K562 (cell line): ENCODE measurements around the gene PRCP. TPM values are rescaled to one million over a fixed set of nuclear protein-coding genes. Genes with fewer than 3 reads are reported as not detected.

Source experiments
- CCNT2 ChIP-seq: IDR thresholded peaks from 2 replicates; pipeline ENCODE4 v1.6.1; 2011; ENCODE audit warnings: borderline replicate concordance, low read depth, mild to moderate bottlenecking, moderate library complexity, mixed read lengths, low read length; ENCODE audit not compliant: insufficient read length; ENCODE audit errors: extremely low read depth
- FOXA1 ChIP-seq: fragments of 450-650 bp; IDR thresholded peaks from 2 replicates; pipeline ENCODE4 v1.6.1; 2016; ENCODE audit warnings: mild to moderate bottlenecking, borderline replicate concordance
- GTF2E2 ChIP-seq: fragments of 200-800 bp; sonication (Bioruptor generic); IDR thresholded peaks from 2 replicates; pipeline ENCODE4 v1.6.1; 2016; ENCODE audit warnings: missing genetic modification characterization, missing compliant biosample characterization
- HLTF ChIP-seq: fragments of 450-650 bp; IDR thresholded peaks from 2 replicates; pipeline ENCODE4 v1.6.1; 2016
- L3MBTL2 ChIP-seq: fragments of 450-650 bp; IDR thresholded peaks from 2 replicates; pipeline ENCODE4 v1.6.1; 2016; ENCODE audit warnings: mild to moderate bottlenecking, moderate library complexity
- NUFIP1 ChIP-seq: fragments of 450-650 bp; IDR thresholded peaks from 2 replicates; pipeline ENCODE4 v1.6.1; 2018; ENCODE audit not compliant: partially characterized antibody
- SMARCC2 ChIP-seq: fragments of 450-650 bp; IDR thresholded peaks from 2 replicates; pipeline ENCODE4 v1.6.1; 2017; ENCODE audit warnings: antibody characterized with exemption, moderate library complexity, mild to moderate bottlenecking, low read depth
- SMC3 ChIP-seq: conservative IDR thresholded peaks from 2 replicates; pipeline ENCODE4 v1.6.1; 2011; ENCODE audit warnings: low read depth, low read length, improper control_type of control experiment; ENCODE audit not compliant: insufficient read depth
- ZC3H11A ChIP-seq: IDR thresholded peaks from 2 replicates; pipeline ENCODE4 v1.6.1; 2012; ENCODE audit warnings: low read depth, low read length, improper control_type of control experiment
- ZC3H8 ChIP-seq: fragments of 450-650 bp; IDR thresholded peaks from 2 replicates; pipeline ENCODE4 v1.6.1; 2017
- ZNF212 ChIP-seq: fragments of 450-650 bp; formaldehyde crosslinking; IDR thresholded peaks from 2 replicates; pipeline ENCODE4 v1.4.0; 2020; ENCODE audit warnings: mild to moderate bottlenecking
- ZNF717 ChIP-seq: fragments of 250-450 bp; sonication (Bioruptor Pico); IDR thresholded peaks from 2 replicates; pipeline ENCODE4 v1.5.0; 2021
- ZNF77 ChIP-seq: fragments of 250-450 bp; sonication (Bioruptor Pico); IDR thresholded peaks from 2 replicates; pipeline ENCODE4 v1.5.0; 2020
- polyA plus RNA-seq, 8 experiments: library from polyadenylated mRNA; depleted of rRNA in 4 of 8; stranded (reverse) in 5 of 8; unstranded in 3 of 8; fragments of >200 nt; fragmentation: Nextera tagmentation in 2 of 8; fragmentation: Illumina TruSeq in 1 of 8; extraction: Ambion mirVana in 2 of 8; extraction: Trizol in 1 of 8; gene quantifications; 2 replicates each; pipeline versions ENCODE4 v1.2.1 to v1.2.3, GENCODE V29; 2011 to 2014; ENCODE audit warnings: inconsistent platforms in 1 of 8, missing spikeins in 1 of 8
- total RNA-seq, 7 experiments: library from RNA; depleted of rRNA in 6 of 7; stranded (reverse); fragments of >200 nt in 6 of 7; fragmentation: Illumina TruSeq in 2 of 7; extraction: Trizol in 2 of 7; gene quantifications; 2 replicates each; pipeline versions ENCODE4 v1.2.1 to v1.2.3, GENCODE V29; 2011 to 2021; ENCODE audit warnings: low replicate concordance in 1 of 7
- TF ChIP-seq, protein P1 (sequence below): sonication (generic); formaldehyde crosslinking; IDR thresholded peaks from 2 replicates; pipeline ENCODE4 v1.8.0; 2023; ENCODE audit warnings: missing genetic modification reagents, mild to moderate bottlenecking, borderline replicate concordance
- TF ChIP-seq, protein P2 (sequence below): fragments of 450-650 bp; formaldehyde crosslinking; IDR thresholded peaks from 2 replicates; pipeline ENCODE4 v1.4.0; 2020; ENCODE audit warnings: mild to moderate bottlenecking, moderate library complexity
- TF ChIP-seq, protein P3 (sequence below): fragments of 450-650 bp; IDR thresholded peaks from 2 replicates; pipeline ENCODE4 v1.6.1; 2018; ENCODE audit not compliant: partially characterized antibody

The PRCP gene
- total and polyA plus RNA-seq, 9 of the 15 experiments (the other 6 are each of a cell fraction or from before 2014, with no cell fraction given), result 9.5 to 43.1 (median 23.2) TPM

DNA sequence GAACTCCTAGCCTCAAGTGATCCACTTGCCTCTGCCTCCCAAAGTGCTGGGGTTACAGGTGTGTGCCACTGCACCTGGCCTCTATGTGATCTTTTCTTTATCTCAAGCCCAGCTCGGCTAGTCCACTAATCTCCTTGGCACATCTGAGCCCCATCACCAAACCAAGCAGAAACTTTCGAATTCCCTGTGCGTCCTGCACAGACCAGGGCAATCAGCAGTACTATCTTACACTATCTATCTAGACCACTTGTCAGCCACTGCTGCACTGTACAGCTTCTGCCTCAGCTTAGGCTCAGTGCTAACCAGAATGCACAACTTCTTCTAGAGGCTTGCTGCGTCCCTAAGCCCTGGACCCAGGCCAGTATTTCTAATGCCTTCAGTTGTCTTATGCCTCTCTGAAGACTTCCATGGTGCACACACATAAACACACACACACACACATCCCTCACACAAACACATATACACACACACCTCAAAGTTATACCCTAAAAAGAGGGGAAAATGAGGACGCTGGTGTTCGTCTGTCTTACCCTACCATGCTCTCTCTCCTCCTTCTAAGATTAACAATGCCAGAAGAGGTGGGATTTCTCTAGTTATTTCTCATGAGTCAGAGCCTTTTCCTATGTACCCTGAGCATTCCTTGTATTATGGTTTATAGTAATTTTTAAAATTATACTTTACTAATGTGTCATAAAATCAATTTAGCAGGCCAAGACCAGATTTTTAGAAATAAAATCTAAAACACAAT is 107.2 kb downstream of the PRCP start (continued):
- TF ChIP-seq ZNF717 (CRISPR knock-in tag) (no peak), L3MBTL2 (no peak), GTF2E2 (tag) (no peak), SMC3 (no peak), ZNF77 (CRISPR knock-in tag) (no peak), FOXA1 (no peak), SMARCC2 (0 out of 2 replicates have a peak, but pooled peaks have one; percentile 58), HLTF (no peak), ZC3H11A (no peak), ZNF212 (CRISPR knock-in tag) (no peak), NUFIP1 (no peak), ZC3H8 (no peak), CCNT2 (peak; percentile 29)
- TF ChIP-seq, protein P1, sequence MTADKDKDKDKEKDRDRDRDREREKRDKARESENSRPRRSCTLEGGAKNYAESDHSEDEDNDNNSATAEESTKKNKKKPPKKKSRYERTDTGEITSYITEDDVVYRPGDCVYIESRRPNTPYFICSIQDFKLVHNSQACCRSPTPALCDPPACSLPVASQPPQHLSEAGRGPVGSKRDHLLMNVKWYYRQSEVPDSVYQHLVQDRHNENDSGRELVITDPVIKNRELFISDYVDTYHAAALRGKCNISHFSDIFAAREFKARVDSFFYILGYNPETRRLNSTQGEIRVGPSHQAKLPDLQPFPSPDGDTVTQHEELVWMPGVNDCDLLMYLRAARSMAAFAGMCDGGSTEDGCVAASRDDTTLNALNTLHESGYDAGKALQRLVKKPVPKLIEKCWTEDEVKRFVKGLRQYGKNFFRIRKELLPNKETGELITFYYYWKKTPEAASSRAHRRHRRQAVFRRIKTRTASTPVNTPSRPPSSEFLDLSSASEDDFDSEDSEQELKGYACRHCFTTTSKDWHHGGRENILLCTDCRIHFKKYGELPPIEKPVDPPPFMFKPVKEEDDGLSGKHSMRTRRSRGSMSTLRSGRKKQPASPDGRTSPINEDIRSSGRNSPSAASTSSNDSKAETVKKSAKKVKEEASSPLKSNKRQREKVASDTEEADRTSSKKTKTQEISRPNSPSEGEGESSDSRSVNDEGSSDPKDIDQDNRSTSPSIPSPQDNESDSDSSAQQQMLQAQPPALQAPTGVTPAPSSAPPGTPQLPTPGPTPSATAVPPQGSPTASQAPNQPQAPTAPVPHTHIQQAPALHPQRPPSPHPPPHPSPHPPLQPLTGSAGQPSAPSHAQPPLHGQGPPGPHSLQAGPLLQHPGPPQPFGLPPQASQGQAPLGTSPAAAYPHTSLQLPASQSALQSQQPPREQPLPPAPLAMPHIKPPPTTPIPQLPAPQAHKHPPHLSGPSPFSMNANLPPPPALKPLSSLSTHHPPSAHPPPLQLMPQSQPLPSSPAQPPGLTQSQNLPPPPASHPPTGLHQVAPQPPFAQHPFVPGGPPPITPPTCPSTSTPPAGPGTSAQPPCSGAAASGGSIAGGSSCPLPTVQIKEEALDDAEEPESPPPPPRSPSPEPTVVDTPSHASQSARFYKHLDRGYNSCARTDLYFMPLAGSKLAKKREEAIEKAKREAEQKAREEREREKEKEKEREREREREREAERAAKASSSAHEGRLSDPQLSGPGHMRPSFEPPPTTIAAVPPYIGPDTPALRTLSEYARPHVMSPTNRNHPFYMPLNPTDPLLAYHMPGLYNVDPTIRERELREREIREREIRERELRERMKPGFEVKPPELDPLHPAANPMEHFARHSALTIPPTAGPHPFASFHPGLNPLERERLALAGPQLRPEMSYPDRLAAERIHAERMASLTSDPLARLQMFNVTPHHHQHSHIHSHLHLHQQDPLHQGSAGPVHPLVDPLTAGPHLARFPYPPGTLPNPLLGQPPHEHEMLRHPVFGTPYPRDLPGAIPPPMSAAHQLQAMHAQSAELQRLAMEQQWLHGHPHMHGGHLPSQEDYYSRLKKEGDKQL, result no peak
- TF ChIP-seq, protein P2, sequence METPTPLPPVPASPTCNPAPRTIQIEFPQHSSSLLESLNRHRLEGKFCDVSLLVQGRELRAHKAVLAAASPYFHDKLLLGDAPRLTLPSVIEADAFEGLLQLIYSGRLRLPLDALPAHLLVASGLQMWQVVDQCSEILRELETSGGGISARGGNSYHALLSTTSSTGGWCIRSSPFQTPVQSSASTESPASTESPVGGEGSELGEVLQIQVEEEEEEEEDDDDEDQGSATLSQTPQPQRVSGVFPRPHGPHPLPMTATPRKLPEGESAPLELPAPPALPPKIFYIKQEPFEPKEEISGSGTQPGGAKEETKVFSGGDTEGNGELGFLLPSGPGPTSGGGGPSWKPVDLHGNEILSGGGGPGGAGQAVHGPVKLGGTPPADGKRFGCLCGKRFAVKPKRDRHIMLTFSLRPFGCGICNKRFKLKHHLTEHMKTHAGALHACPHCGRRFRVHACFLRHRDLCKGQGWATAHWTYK, result 0 out of 2 replicates have a peak, but pooled peaks have one; percentile 38
- TF ChIP-seq, protein P3, sequence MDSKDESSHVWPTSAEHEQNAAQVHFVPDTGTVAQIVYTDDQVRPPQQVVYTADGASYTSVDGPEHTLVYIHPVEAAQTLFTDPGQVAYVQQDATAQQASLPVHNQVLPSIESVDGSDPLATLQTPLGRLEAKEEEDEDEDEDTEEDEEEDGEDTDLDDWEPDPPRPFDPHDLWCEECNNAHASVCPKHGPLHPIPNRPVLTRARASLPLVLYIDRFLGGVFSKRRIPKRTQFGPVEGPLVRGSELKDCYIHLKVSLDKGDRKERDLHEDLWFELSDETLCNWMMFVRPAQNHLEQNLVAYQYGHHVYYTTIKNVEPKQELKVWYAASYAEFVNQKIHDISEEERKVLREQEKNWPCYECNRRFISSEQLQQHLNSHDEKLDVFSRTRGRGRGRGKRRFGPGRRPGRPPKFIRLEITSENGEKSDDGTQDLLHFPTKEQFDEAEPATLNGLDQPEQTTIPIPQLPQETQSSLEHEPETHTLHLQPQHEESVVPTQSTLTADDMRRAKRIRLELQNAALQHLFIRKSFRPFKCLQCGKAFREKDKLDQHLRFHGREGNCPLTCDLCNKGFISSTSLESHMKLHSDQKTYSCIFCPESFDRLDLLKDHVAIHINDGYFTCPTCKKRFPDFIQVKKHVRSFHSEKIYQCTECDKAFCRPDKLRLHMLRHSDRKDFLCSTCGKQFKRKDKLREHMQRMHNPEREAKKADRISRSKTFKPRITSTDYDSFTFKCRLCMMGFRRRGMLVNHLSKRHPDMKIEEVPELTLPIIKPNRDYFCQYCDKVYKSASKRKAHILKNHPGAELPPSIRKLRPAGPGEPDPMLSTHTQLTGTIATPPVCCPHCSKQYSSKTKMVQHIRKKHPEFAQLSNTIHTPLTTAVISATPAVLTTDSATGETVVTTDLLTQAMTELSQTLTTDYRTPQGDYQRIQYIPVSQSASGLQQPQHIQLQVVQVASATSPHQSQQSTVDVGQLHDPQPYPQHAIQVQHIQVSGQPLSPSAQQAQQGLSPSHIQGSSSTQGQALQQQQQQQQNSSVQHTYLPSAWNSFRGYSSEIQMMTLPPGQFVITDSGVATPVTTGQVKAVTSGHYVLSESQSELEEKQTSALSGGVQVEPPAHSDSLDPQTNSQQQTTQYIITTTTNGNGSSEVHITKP, result no peak
